ENCODE results near the gene DCP1A.

DNA sequence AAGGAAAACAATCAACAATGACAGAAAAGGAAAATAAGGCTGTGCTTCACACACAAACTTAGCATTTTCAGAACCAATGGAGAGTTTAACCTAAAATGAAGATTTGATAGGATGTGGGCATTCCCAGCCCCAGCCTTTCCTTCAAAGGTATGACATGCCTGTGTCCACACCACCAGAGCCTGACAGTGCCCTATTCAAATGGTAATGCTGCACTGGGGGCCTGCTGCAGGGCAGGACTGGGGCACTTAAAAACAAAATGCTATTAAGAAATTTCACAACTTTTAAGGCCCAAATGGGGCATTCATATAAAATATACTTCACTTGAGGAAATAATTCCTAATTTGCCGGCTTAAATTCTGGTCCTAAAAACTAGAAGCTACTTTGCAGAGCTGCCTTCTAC lies 60.6 kb downstream of the DCP1A start:
- TF ChIP-seq, protein P1, sequence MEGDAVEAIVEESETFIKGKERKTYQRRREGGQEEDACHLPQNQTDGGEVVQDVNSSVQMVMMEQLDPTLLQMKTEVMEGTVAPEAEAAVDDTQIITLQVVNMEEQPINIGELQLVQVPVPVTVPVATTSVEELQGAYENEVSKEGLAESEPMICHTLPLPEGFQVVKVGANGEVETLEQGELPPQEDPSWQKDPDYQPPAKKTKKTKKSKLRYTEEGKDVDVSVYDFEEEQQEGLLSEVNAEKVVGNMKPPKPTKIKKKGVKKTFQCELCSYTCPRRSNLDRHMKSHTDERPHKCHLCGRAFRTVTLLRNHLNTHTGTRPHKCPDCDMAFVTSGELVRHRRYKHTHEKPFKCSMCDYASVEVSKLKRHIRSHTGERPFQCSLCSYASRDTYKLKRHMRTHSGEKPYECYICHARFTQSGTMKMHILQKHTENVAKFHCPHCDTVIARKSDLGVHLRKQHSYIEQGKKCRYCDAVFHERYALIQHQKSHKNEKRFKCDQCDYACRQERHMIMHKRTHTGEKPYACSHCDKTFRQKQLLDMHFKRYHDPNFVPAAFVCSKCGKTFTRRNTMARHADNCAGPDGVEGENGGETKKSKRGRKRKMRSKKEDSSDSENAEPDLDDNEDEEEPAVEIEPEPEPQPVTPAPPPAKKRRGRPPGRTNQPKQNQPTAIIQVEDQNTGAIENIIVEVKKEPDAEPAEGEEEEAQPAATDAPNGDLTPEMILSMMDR (conservative IDR thresholded peaks at IDR 0.05): no peak
- no peak for TF ChIP-seq ZFX (IDR thresholded peaks at IDR 0.05)
